CD4-positive, alpha-beta T cell treated with Interferon alpha-2 for 1 hour (primary cell): ENCODE measurements around the gene TOR2A.

Experiments
- DNase-seq, 2 donors: peaks; one replicate each; pipeline ENCODE4 v3.0.0-alpha.2; 2020 to 2022

The TOR2A gene

DNA sequence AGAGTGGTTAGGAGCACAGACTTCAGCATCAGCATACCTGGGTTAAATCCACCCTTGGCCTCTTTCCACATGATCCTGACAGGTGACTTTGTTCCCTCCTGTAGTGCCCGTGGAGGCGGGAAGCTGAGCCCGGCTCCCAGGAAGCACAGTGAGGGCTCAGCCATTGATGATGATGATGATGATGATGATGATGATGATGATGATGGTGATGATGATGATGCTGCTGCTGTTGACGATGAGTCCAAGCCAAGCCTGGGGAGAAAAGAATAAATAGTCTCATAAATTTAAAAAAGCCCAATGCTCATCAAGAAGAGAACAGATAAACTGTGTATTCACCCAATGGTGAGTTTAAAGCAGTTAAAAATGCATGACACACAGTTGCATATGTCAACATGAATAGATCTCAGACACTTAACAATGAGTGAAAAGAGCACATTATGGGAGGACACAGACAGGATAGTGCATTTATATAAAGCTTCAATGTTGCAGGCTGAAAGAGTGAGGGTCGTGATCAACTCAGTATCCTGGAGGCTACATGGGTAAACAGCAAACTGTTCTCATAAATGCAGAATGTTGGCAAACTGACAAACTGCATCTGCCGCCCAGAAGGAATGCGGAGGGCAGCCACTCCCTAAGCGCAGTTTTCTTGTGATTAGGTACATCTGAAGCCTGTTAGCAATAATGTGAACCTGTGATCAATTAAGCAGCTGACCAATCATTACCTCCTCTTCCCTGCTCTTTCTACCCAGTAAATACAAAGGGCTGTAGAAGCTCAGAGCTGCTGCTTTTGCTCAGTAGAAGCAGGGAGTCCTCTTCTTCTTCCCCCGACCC is 40.0 kb downstream of the TOR2A start:
- DNase-seq, result no peak

DNA sequence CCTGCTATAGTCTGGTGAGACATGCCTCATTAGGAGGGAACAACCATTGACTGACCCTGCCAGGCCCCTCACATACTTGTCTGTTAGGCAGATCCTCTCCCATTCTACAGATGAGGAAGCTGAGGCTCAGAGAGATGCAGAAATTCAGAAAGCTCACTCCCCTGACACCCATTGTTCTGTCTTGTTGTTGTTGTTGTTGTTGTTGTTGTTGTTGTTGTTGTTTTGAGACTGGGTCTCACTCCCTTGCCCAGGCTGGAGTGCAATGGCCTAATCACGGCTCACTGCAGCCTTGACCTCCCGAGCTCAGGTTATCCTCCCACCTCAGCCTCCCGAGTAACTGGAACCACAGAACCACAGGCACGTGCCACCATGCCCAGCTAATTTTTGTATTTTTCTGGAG is 41.4 kb downstream of the TOR2A start:
- no peak for DNase-seq

DNA sequence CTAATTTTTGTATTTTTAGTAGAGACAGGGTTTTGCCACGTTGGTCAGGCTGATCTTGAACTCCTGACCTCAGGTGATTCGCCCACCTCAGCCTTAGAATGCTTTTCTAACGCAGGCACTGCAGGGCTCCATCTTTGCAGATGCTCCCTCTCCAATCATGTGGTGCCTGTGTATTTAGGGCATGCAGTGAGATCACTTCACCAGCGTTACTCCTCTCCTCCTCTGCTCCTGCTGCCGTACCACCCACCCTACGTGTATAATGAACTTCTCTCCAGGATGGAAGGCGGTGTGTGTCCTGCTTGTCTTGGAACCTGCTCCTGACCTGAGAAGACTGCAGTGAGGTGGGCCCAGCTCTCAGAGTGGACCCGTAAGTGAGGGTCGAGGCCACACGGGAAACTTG is 42.0 kb downstream of the TOR2A start:
- no peak for DNase-seq

DNA sequence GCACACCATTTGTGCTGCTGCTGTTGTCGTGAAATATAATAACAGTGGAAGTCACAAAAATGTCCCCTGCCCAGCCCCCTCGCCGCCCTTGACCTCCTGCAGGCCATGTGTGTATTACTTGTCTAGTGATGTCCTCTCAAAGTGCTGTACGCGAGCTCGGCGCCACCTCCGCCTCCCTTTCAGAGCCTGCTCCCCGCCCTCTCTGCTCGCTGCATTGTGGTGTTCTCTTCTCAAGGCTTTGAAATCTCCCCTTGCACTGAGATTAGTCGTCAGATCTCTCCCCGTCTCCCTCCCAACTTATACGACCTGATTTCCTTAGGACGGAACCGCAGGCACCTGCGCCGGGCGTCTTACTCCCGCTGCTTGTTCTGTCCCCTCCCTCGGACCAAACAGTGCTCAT is 43.0 kb downstream of the TOR2A start:
- no peak for DNase-seq

DNA sequence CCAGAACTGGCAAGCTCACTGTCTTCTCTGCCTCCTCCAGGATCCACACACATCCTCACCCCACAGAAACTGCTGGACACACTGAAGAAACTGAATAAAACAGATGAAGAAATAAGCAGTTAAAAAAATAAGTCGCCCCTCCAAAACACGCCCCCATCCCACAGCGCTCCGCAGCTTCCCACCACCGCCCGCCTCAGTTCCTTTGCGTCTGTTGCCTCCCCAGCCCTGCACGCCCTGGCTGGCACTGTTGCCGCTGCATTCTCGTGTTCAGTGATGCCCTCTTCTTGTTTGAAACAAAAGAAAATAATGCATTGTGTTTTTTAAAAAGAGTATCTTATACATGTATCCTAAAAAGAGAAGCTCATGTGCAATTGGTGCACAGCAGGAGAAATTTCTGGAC is 44.4 kb downstream of the TOR2A start:
- no peak for DNase-seq

DNA sequence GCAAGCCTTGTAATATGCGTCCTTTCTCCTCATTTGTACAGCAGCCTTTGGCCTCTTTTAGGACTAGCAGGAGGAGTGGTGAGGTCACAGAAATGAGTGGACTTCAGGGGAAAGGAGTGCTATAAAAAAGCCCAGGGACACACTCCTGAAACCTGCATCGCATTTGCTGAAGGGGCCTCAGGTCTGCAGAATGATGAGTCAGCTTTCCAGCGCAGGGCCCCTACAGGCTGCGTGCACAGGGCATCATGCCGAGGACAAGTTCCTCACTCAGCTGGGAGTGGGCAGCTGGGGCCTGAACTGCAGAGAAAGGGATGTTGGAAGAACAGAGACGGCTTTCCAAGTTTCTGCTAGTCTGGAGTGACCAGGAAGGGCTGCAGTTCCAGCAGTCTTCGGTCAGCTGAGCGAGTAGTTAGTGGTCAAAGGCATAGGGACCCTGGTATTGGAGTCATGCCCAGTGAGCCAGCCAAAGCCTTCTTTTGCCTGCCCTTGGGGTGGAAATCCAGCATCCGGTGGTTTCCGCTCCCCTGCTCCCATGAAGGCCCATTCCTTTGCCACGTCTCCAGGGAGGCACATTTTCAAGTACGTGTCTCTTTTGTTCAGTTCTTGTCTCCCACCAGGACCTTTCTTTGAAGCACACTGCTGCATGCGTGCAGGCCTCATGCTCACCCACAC is 45.6 kb downstream of the TOR2A start:
- no peak for DNase-seq

DNA sequence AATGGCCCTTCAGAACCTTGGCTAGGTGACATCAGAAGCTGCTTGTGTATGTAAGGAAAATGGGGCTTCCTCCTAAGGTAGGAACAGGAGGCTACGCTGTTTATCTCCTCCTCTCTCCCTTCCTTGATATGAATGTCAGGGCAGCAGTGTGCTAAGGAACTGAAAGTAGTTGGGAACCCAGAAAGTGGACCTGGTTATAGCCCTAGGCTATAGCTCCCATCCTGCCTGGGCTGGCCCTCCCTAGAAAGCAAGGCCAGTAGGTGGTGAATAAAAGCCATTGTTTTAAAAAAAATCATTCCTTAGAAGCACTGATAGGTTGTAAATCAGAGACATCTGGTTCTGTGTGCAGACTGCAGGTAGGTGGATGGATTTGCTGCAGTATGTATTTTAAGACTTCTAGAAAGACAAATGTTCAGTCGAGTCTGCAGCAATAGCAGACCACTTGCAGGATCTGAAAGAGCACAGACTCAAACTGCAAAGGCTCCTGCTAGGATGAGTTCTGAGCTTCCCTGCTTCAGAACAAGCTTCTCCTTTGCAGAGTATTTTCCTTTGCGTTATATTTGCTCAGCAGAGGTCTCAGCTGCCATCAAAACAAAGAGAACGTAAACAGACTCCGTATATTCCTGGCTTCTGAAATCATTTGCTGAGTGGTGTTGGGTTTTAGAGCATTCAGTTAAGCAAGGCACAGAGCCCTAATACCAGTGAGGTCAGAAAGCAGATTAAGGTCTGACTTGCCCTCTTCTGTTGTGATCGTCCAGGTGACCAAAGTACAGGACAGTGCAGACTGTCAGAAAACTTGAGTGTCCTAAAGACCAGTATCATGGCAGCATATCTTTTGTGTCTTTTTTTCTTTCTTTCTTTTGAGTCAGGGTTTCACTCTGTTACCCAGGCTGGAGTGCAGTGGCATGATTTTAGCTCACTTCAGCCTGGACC is 48.4 kb downstream of the TOR2A start:
- no peak for DNase-seq

DNA sequence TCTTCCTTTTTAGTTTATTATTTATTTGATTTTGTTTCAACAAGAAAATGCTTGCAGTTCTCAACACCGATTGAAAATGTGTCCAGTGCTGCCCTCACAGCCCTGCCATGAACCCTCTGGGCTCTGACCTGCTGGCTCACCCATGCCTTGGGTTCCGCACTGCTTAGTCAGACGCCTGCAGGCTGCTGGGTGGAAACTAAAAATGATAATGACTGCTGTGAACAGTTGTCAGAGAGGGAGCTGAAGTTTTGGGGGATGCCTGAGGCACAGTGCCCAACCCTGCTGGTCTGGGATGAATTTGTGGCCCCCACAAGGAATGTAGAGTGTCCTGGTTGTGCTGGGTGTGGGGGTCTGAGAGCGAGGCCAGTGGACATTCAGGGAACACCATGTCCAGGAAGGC is 50.5 kb downstream of the TOR2A start:
- DNase-seq, result no peak

DNA sequence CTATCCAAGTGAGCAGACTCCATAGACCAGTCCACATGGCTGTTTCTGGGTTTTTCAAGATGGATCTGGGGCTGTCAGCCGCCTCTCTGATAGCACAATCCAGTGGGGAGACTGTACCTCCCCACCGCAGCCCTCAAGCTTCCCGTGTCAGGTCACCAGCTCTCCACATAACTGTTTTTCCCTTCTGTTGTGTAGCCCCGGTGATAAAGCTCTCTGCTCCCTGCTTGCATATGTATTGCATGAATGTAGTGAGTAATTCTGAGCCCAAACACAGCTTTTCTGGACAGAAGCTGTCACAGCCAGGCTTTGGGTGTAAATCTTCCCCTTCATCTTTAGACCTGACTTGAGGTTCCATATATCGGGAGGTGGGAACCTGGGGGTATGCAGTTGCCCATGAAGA is 51.4 kb downstream of the TOR2A start:
- DNase-seq, result no peak

DNA sequence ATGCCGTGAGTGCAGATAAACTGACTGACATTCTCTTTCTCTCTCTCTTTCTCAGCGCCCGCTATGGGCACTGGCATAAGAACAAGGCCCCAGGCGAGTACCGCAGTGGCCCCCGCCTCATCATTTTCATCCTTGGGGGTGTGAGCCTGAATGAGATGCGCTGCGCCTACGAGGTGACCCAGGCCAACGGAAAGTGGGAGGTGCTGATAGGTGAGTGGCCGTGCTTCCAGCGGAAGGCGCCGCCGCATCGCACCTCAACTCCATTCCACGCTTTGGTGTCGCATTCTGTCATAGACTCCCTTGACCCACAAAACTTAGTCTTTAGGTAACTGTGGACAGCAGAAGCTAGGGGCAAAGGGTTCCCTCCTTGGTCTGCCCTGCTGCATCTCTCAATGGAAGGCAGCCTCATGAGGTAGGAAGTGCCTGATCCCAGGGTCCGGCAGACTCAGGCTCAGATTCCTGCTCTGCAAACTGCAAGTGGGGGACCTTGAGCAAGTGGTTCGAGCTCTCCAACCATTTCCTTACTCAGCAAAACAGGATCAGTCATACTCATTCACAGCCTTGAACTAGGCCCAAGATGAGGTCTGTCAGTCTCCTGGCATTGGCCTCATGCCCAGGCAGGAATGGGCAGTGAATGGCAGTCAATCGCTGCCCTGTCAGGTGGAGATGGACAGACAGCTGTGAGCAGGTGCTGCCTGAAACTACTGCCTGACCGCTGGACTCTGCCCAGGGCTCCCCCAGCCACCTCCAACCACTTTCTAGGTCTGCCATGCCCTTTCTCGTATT is 52.5 kb downstream of the TOR2A start:
- DNase-seq, result no peak
